ENCODE data around the gene CPSF4. TPM values are rescaled to one million over a fixed set of nuclear protein-coding genes. Genes with fewer than 3 reads are reported as not detected.

Gene CPSF4
- total RNA-seq, 1 donor from 2014 or later = 72.1 TPM

GRCh38 chr7:99406557-99406956, 32.2 kb upstream of the CPSF4 start:
- Histone ChIP-seq H3K4me3 (no peak overlapping the region), H3K79me2 (ENCODE audit: low read depth) (peaks cover 70% of the 10 kb centered on the region), H3K27ac (no peak overlapping the region), H3K9ac (peak overlapping the region; percentile 30), H4K20me1 (ENCODE audit: low read depth) (peaks cover 57% of the 10 kb centered on the region), H3F3A (ENCODE audit: low read depth) (peaks cover 10% of the 10 kb centered on the region), H3K4me2 (peak overlapping the region; percentile 96), H3K36me3 (peaks cover 6% of the 10 kb centered on the region), H3K9me3 (ENCODE audit: low read depth) (no peaks in the 10 kb centered on the region), H3K4me1 (peaks cover 15% of the 10 kb centered on the region), H3K27me3 (no peaks in the 10 kb centered on the region), H2AFZ (replicated peaks) (no peak overlapping the region)
- no peak for DNase-seq (ENCODE audit: low spot score)
- TF ChIP-seq EZH2 (IDR thresholded peaks at IDR 0.05) (no peak), EZH2phosphoT487 (IDR thresholded peaks at IDR 0.05) (no peak)
- TF ChIP-seq, protein P1, sequence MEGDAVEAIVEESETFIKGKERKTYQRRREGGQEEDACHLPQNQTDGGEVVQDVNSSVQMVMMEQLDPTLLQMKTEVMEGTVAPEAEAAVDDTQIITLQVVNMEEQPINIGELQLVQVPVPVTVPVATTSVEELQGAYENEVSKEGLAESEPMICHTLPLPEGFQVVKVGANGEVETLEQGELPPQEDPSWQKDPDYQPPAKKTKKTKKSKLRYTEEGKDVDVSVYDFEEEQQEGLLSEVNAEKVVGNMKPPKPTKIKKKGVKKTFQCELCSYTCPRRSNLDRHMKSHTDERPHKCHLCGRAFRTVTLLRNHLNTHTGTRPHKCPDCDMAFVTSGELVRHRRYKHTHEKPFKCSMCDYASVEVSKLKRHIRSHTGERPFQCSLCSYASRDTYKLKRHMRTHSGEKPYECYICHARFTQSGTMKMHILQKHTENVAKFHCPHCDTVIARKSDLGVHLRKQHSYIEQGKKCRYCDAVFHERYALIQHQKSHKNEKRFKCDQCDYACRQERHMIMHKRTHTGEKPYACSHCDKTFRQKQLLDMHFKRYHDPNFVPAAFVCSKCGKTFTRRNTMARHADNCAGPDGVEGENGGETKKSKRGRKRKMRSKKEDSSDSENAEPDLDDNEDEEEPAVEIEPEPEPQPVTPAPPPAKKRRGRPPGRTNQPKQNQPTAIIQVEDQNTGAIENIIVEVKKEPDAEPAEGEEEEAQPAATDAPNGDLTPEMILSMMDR (IDR thresholded peaks at IDR 0.05) = no peak
- Mint-ChIP-seq H3K36me3 (peaks cover 17% of the 10 kb centered on the region), H3K4me3 (peak overlapping the region; percentile 10), H3K4me1 (peaks cover 22% of the 10 kb centered on the region), H3K27me3 (ENCODE audit: insufficient read depth, low read depth) (peaks cover 6% of the 10 kb centered on the region), H3K27ac (no peak overlapping the region), H3K9me3 (no peaks in the 10 kb centered on the region)

DNA sequence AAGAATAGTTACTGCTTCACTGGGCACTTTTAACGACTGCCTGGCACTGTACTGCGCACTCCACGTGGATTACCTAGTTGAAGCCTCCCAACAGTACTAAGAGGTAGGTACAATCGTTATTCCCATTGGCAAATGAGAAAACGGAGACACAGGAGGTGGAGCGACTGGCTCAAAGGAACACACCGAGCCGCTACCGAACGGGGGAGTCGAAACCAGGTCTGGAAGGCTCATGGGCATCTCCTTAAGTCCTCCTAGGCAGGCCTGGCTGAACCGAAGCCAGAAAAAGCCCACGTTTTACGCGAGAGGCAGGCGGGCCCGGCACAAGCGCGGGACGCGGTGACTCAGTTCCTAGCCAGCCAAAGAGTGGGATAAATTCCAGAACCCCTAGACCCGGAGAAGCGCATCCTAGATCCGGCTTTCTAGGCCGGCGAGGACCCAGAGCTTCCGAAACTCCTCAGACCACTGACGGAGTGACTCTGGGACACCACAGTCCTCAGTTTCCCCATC, 30.8 kb upstream of the CPSF4 start:
- H3K27ac Mint-ChIP-seq = peak overlapping the region; percentile 82
- peak overlapping the region; percentile 93 for H3K9ac ChIP-seq
- peak overlapping the region; percentile 75 for H2AFZ ChIP-seq (replicated peaks)
- peaks cover 12% of the 10 kb centered on the region for H3F3A ChIP-seq (ENCODE audit: low read depth)
- peaks cover 10% of the 10 kb centered on the region for H3K36me3 ChIP-seq
- H3K4me1 Mint-ChIP-seq = peaks cover 22% of the 10 kb centered on the region
- peak; percentile 56 for DNase-seq (ENCODE audit: low spot score)
- peaks cover 57% of the 10 kb centered on the region for H4K20me1 ChIP-seq (ENCODE audit: low read depth)
- peaks cover 70% of the 10 kb centered on the region for H3K79me2 ChIP-seq (ENCODE audit: low read depth)
- peak overlapping the region; percentile 96 for H3K4me3 Mint-ChIP-seq
- H3K4me3 ChIP-seq = peak overlapping the region; percentile 98
- H3K4me1 ChIP-seq = peaks cover 15% of the 10 kb centered on the region
- no peak for TF ChIP-seq EZH2 (IDR thresholded peaks at IDR 0.05)
- TF ChIP-seq EZH2phosphoT487 (IDR thresholded peaks at IDR 0.05) = no peak
- TF ChIP-seq, protein P1 (IDR thresholded peaks at IDR 0.05) = no peak
- H3K9me3 Mint-ChIP-seq = no peaks in the 10 kb centered on the region
- H3K36me3 Mint-ChIP-seq = peaks cover 22% of the 10 kb centered on the region
- no peaks in the 10 kb centered on the region for H3K27me3 ChIP-seq
- peaks cover 6% of the 10 kb centered on the region for H3K27me3 Mint-ChIP-seq (ENCODE audit: insufficient read depth, low read depth)
- no peaks in the 10 kb centered on the region for H3K9me3 ChIP-seq (ENCODE audit: low read depth)
- H3K4me2 ChIP-seq = peak overlapping the region; percentile 96
- peak overlapping the region; percentile 98 for H3K27ac ChIP-seq

DNA sequence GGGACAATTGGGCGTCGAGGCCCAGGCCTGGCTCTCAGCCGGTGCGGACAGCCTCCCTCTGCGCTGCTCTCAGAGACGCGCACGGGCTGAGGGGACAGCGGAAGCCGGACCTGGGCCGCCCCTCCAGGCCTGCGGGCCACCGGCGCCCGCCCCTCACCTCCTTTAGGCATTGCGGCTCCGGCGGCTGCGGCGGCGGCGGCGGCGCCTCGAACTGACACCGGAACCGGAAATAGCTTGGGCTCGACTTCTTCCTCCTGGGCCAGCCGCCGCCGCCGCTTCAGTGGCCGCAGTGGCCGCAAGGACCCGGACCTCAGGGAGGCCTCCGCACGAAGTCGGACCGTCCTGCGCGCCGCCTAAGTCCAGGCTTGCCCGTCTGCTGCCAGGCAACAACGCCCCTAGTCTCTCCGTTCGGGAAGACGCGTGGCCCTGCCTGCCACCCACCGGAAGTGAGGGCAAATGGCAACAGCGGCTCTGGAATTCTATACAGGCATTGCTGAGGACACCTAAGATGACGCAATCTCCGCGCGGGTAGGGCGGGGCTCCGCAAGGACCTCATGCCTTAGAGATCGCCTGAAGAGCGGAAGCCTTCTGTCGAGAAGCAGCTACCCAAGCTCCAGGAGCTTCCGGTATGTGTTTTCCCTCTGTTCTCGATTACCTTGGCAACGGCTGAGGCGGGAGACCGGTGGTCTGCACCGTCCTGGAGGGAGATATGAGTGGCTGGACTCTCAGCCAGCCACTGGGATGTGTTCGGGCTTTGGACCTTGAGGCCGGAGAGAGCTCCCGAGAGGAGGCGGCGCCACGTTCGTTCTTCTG, 30.2 kb upstream of the CPSF4 start, which contains the start of the genes BUD31 and PDAP1:
Gene BUD31 (plus strand): TSS at position 591 of the 813 bp plus-strand sequence. CDS start 2,124 bp downstream, outside the sequence.
Gene PDAP1 (minus strand): TSS at position 219 of the 813 bp plus-strand sequence. CDS start 49 bp downstream, at position 170.
- Mint-ChIP-seq H3K9me3 (no peaks in the 10 kb centered on the region), H3K27me3 (ENCODE audit: insufficient read depth, low read depth) (peaks cover 6% of the 10 kb centered on the region), H3K4me1 (peaks cover 22% of the 10 kb centered on the region), H3K36me3 (peaks cover 22% of the 10 kb centered on the region), H3K27ac (peak within 1 kb of the TSS; percentile 99), H3K4me3 (peak within 1 kb of the TSS; percentile 96)
- Histone ChIP-seq H3K27ac (peak within 1 kb of the TSS; percentile 98), H3K4me3 (peak within 1 kb of the TSS; percentile 98), H4K20me1 (ENCODE audit: low read depth) (peaks cover 54% of the 10 kb centered on the region), H3K9me3 (ENCODE audit: low read depth) (no peaks in the 10 kb centered on the region), H2AFZ (replicated peaks) (peak within 1 kb of the TSS; percentile 75), H3K36me3 (peaks cover 10% of the 10 kb centered on the region), H3K79me2 (ENCODE audit: low read depth) (peaks cover 70% of the 10 kb centered on the region), H3F3A (ENCODE audit: low read depth) (peaks cover 12% of the 10 kb centered on the region), H3K4me2 (peak within 1 kb of the TSS; percentile 96), H3K4me1 (peaks cover 15% of the 10 kb centered on the region), H3K27me3 (no peaks in the 10 kb centered on the region), H3K9ac (peak within 1 kb of the TSS; percentile 93)
- TF ChIP-seq, protein P1 (IDR thresholded peaks at IDR 0.05) = peak; percentile 17
- no peak for TF ChIP-seq EZH2phosphoT487 (IDR thresholded peaks at IDR 0.05)
- no peak for TF ChIP-seq EZH2 (IDR thresholded peaks at IDR 0.05)
- peak; percentile 96 for DNase-seq (ENCODE audit: low spot score)
